Measurements from ENCODE around the gene PRKAA2. TPM values are rescaled to one million over a fixed set of nuclear protein-coding genes. Genes with fewer than 3 reads are reported as not detected.
A peak's percentile ranks its signal among the peaks of the same experiment; 100 is the strongest.

Gene PRKAA2
- total and polyA plus RNA-seq, 10 of the 15 experiments (the other 5 are each of a cell fraction or from before 2014, with no cell fraction given) = 0.01 TPM; not detected in 9

DNA sequence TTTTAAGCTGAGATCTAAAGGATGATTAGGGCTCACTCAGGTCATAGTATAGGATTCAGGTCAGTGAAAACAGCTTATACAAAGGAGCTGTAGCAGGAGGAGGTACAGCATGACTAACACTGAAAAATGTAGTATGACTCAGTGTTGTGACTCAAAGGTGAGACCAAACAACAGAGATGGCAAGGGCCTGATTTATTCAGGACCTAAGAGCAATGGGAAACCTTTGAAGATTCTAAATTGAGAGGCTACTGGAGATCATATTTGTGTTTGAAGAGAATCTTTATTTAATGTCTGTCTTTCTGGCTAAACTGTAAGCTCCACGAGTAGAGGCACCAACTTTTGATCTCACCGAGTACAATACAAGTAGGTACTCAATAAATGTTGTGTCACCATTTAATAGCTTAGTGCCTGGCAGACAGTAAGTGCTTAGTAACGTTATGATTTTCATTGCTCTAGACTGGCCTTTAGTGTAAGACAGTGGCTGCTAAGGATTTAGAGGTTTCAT lies 43.5 kb downstream of the PRKAA2 start:
- DNase-seq (ENCODE audit: low read depth, low spot score) (peak; percentile 1), ATAC-seq (peak; percentile 98), FAIRE-seq (no peak)
- no peaks in the 10 kb centered on the region for H3K9me3 ChIP-seq (replicated peaks; ENCODE audit: control insufficient read depth, insufficient read depth, low read length)
- no peaks in the 10 kb centered on the region for H3K36me3 ChIP-seq (ENCODE audit: control insufficient read depth in 2 of 2, insufficient read depth in 2 of 2, low read length in 1 of 2)
- ChIA-PET POLR2A (interaction anchor here (1.2 kb wide), 1 partner anchor 23 kb away, joined by 4 read pairs; no protein-coding TSS in a partner anchor), SMC1A (ENCODE audit: uncharacterized antibody, unreplicated experiment) (no interaction called here), RAD21 (ENCODE audit: unreplicated experiment) (interaction anchor here (1.4 kb wide), 1 partner anchor 21 kb away, joined by 3 read pairs; no protein-coding TSS in a partner anchor), CTCF (interaction anchor here (0.9 to 1.1 kb wide), 2 partner anchors 16 to 21 kb away, joined by 3 read pairs; no protein-coding TSS in a partner anchor)
- H3K4me1 ChIP-seq (ENCODE audit: control insufficient read depth, insufficient read depth, low read length) = no peaks in the 10 kb centered on the region
- no peak overlapping the region for H3K27ac ChIP-seq (ENCODE audit: control insufficient read depth, insufficient read depth)
- H4K20me1 ChIP-seq (ENCODE audit: control insufficient read depth, insufficient read depth) = no peaks in the 10 kb centered on the region
- in situ Hi-C loops (cut with MboI) (no loop called here), intact Hi-C loops (cut with micrococcal nuclease; ENCODE audit: unreplicated experiment) (no loop called here)
- H2AFZ ChIP-seq (ENCODE audit: control insufficient read depth, low read depth, low read length) = no peak overlapping the region
- no peak overlapping the region for H3K4me3 ChIP-seq
- no peak overlapping the region for H3K4me2 ChIP-seq (ENCODE audit: control insufficient read depth, insufficient read depth)
- no TSS peak for BruUV-seq (replicated peaks)
- no peaks in the 10 kb centered on the region for H3K27me3 ChIP-seq (replicated peaks in 1 of 2; ENCODE audit: control insufficient read depth in 2 of 2, insufficient read depth in 2 of 2, low read length in 1 of 2)
- H3K9ac ChIP-seq (ENCODE audit: control insufficient read depth, insufficient read depth, low read length) = no peak overlapping the region
- TF ChIP-seq TAF1 (IDR thresholded peaks at IDR 0.05; ENCODE audit: borderline replicate concordance, low read depth, low read length) (no peak), EP300 (IDR thresholded peaks at IDR 0.05; ENCODE audit: borderline replicate concordance in 1 of 2, control insufficient read depth in 1 of 2, low read depth in 2 of 2, low read length in 2 of 2) (peak in 1 of 2 experiments; percentile 21; a peak in 1 of 4 replicates), JUNB (IDR thresholded peaks at IDR 0.05) (peak; percentile 52; the same call in 1 of the 2 replicates), YY1 (IDR thresholded peaks at IDR 0.05; ENCODE audit: low read depth, low read length) (no peak)
- no peaks in the 10 kb centered on the region for H3K79me2 ChIP-seq (ENCODE audit: control insufficient read depth, insufficient read depth, low read length)
- WGBS (ENCODE audit: insufficient coverage, insufficient replicate concordance, low lambda C conversion rate, missing lambda C conversion rate) = 2% methylated on average over 3 of the region's 3 CpGs

DNA sequence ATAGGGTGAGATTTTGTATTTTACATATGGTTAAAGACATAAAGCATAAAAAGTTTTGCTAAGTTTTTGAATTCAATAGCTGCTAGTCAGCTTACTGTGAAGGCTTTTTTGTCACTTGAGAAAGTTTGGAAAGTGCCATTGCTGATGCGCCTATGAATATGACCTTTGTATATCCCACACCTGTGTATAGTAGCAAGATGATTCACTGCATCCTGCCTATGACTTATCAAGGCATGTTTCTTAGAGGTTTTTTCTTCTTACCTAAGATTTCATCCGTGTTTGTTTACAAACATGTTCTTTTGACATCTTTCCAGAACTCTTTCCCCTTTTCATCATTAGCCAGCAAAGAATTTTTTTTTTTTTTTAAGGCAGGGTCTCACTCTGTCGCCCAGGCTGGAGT lies 51.5 kb downstream of the PRKAA2 start:
- Histone ChIP-seq H3K36me3 (ENCODE audit: control insufficient read depth in 2 of 2, insufficient read depth in 2 of 2, low read length in 1 of 2) (no peaks in the 10 kb centered on the region), H3K27me3 (replicated peaks in 1 of 2; ENCODE audit: control insufficient read depth in 2 of 2, insufficient read depth in 2 of 2, low read length in 1 of 2) (no peaks in the 10 kb centered on the region), H3K79me2 (ENCODE audit: control insufficient read depth, insufficient read depth, low read length) (no peaks in the 10 kb centered on the region), H3K9me3 (replicated peaks; ENCODE audit: control insufficient read depth, insufficient read depth, low read length) (no peaks in the 10 kb centered on the region), H3K9ac (ENCODE audit: control insufficient read depth, insufficient read depth, low read length) (no peak overlapping the region), H3K4me1 (ENCODE audit: control insufficient read depth, insufficient read depth, low read length) (no peaks in the 10 kb centered on the region), H3K4me2 (ENCODE audit: control insufficient read depth, insufficient read depth) (no peak overlapping the region), H2AFZ (ENCODE audit: control insufficient read depth, low read depth, low read length) (no peak overlapping the region), H3K4me3 (no peak overlapping the region), H4K20me1 (ENCODE audit: control insufficient read depth, insufficient read depth) (no peaks in the 10 kb centered on the region), H3K27ac (ENCODE audit: control insufficient read depth, insufficient read depth) (no peak overlapping the region)
- FAIRE-seq (no peak), DNase-seq (ENCODE audit: low read depth, low spot score) (no peak), ATAC-seq (no peak)
- no TSS peak for BruUV-seq (replicated peaks)
- ChIA-PET RAD21 (ENCODE audit: unreplicated experiment) (no interaction called here), POLR2A (no interaction called here), CTCF (interaction anchor here (1.0 kb wide), 2 partner anchors 12 to 111 kb away, joined by 3 to 6 read pairs; no protein-coding TSS in a partner anchor), SMC1A (ENCODE audit: uncharacterized antibody, unreplicated experiment) (no interaction called here)
- intact Hi-C loops (cut with micrococcal nuclease; ENCODE audit: unreplicated experiment) = no loop called here
- in situ Hi-C loops (cut with MboI) = no loop called here
- WGBS (ENCODE audit: insufficient coverage, insufficient replicate concordance, low lambda C conversion rate, missing lambda C conversion rate) = 33% methylated on average over 3 of the region's 3 CpGs
- no peak for TF ChIP-seq NFXL1 (IDR thresholded peaks at IDR 0.05; ENCODE audit: borderline replicate concordance)
- TF ChIP-seq ZSCAN29 (IDR thresholded peaks at IDR 0.05) = no peak
- TF ChIP-seq, protein P1, sequence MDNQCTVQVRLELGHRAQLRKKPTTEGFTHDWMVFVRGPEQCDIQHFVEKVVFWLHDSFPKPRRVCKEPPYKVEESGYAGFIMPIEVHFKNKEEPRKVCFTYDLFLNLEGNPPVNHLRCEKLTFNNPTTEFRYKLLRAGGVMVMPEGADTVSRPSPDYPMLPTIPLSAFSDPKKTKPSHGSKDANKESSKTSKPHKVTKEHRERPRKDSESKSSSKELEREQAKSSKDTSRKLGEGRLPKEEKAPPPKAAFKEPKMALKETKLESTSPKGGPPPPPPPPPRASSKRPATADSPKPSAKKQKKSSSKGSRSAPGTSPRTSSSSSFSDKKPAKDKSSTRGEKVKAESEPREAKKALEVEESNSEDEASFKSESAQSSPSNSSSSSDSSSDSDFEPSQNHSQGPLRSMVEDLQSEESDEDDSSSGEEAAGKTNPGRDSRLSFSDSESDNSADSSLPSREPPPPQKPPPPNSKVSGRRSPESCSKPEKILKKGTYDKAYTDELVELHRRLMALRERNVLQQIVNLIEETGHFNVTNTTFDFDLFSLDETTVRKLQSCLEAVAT (IDR thresholded peaks at IDR 0.05) = no peak
- no peak for TF ChIP-seq MEF2B (IDR thresholded peaks at IDR 0.05; ENCODE audit: partially characterized antibody, poor library complexity, severe bottlenecking)
- no peak for TF ChIP-seq HDAC6 (IDR thresholded peaks at IDR 0.05; ENCODE audit: unreplicated experiment)
- no peak for TF ChIP-seq SIN3A (IDR thresholded peaks at IDR 0.05; ENCODE audit: low read depth, low read length)
- TF ChIP-seq, protein P2, sequence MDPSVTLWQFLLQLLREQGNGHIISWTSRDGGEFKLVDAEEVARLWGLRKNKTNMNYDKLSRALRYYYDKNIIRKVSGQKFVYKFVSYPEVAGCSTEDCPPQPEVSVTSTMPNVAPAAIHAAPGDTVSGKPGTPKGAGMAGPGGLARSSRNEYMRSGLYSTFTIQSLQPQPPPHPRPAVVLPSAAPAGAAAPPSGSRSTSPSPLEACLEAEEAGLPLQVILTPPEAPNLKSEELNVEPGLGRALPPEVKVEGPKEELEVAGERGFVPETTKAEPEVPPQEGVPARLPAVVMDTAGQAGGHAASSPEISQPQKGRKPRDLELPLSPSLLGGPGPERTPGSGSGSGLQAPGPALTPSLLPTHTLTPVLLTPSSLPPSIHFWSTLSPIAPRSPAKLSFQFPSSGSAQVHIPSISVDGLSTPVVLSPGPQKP (IDR thresholded peaks at IDR 0.05; ENCODE audit: low read depth, low read length) = no peak
- no peak for TF ChIP-seq SPI1 (IDR thresholded peaks at IDR 0.05; ENCODE audit: borderline replicate concordance, insufficient read depth, low read depth, low read length)
- no peak for TF ChIP-seq TARDBP (IDR thresholded peaks at IDR 0.05; ENCODE audit: borderline replicate concordance)
- TF ChIP-seq PAX8 (IDR thresholded peaks at IDR 0.05) = no peak
- TF ChIP-seq CBFB (IDR thresholded peaks at IDR 0.05; ENCODE audit: low read depth) = no peak
- no peak for TF ChIP-seq SRF (IDR thresholded peaks at IDR 0.05; ENCODE audit: low read depth in 2 of 2, low read length in 2 of 2)
- TF ChIP-seq POLR2AphosphoS5 (IDR thresholded peaks at IDR 0.05; ENCODE audit: low read length) = no peak

All from GM12878 (cell line).